GM12878 (cell line): ENCODE measurements around the gene UBE2D4. TPM values are rescaled to one million over a fixed set of nuclear protein-coding genes. Genes with fewer than 3 reads are reported as not detected.
"Not testable (repeated sequence)": the region's sequence is repeated elsewhere in the genome, so short reads cannot be mapped to it uniquely, and the experiment has no call there.

Experiments
- ATAC-seq: fragments of 200-7000 bp; cut with Tn5 transposase; 3 replicates; pipeline ENCODE4 v1.9.1; 2020; ENCODE audit warnings: mild to moderate bottlenecking, moderate library complexity
- BruUV-seq: library from RNA; stranded (reverse); fragments of 400-500 nt; replicated peaks from 2 replicates; lab custom pipeline; 2021; lab: Mats Ljungman, UMichigan
- CTCF ChIA-PET: fragments of 300-600 bp; sonication (Branson Sonifier 250); formaldehyde crosslinking; extraction: SDS; loops from one replicate; lab custom pipeline; 2021; ENCODE audit warnings: inconsistent platforms; lab: Yijun Ruan, JAX
- POLR2A ChIA-PET: fragments of 350-600 bp; formaldehyde crosslinking; extraction: SDS; loops from one replicate; lab custom pipeline; 2021; ENCODE audit warnings: inconsistent platforms; lab: Charles Lee
- RAD21 ChIA-PET: fragments of 300-600 bp; sonication (Branson Sonifier 250); formaldehyde crosslinking; loops from one replicate; lab custom pipeline; 2023; ENCODE audit warnings: antibody characterized with exemption; ENCODE audit not compliant: unreplicated experiment; lab: Charles Lee
- SMC1A ChIA-PET: fragments of 300-600 bp; sonication (Branson Sonifier 250); formaldehyde crosslinking; loops from one replicate; lab custom pipeline; 2023; ENCODE audit not compliant: unreplicated experiment, uncharacterized antibody; lab: Charles Lee
- DNase-seq: peaks from one replicate; pipeline ENCODE4 v3.0.0-alpha.2; 2011; ENCODE audit warnings: low read depth, low spot score
- FAIRE-seq: peaks from 3 replicates; lab custom pipeline; 2011; peaks lifted over from hg19 to GRCh38; lab: Jason Lieb, UNC
- H2AFZ ChIP-seq: 2 replicates; pipeline ENCODE4 v1.6.0; 2011; ENCODE audit warnings: low read depth, low read length, control low read depth; ENCODE audit not compliant: control insufficient read depth
- H3K27ac ChIP-seq: 2 replicates; pipeline ENCODE4 v1.5.1; 2011; ENCODE audit warnings: control low read depth; ENCODE audit not compliant: control insufficient read depth, insufficient read depth
- H3K27me3 ChIP-seq, 2 experiments: replicated peaks in 1 of 2; 2 replicates each; pipeline versions ENCODE4 v1.6.0 to v1.6.1; 2011; ENCODE audit warnings: low read length in 1 of 2; ENCODE audit not compliant: control insufficient read depth in 2 of 2, insufficient read depth in 2 of 2
- H3K36me3 ChIP-seq, 2 experiments: 2 replicates each; pipeline ENCODE4 v1.5.1; 2011; ENCODE audit warnings: low read length in 1 of 2; ENCODE audit not compliant: control insufficient read depth in 2 of 2, insufficient read depth in 2 of 2
- H3K4me1 ChIP-seq: 2 replicates; pipeline ENCODE4 v1.6.1; 2011; ENCODE audit warnings: mild to moderate bottlenecking, low read length, moderate library complexity, mixed read lengths; ENCODE audit not compliant: control insufficient read depth, insufficient read depth
- H3K4me2 ChIP-seq: 2 replicates; pipeline ENCODE4 v1.6.0; 2011; ENCODE audit warnings: control low read depth; ENCODE audit not compliant: control insufficient read depth, insufficient read depth
- H3K4me3 ChIP-seq: fragments of 200-600 bp; sonication (generic); 2 replicates; pipeline ENCODE4 v1.5.1; 2016
- H3K79me2 ChIP-seq: 2 replicates; pipeline ENCODE4 v1.6.0; 2011; ENCODE audit warnings: low read length; ENCODE audit not compliant: control insufficient read depth, insufficient read depth
- H3K9ac ChIP-seq: 2 replicates; pipeline ENCODE4 v1.8.0; 2011; ENCODE audit warnings: low read length, control low read depth, mixed read lengths; ENCODE audit not compliant: control insufficient read depth, insufficient read depth
- H3K9me3 ChIP-seq: replicated peaks from 3 replicates; pipeline ENCODE4 v1.5.1; 2011; ENCODE audit warnings: mild to moderate bottlenecking, low read length; ENCODE audit not compliant: control insufficient read depth, insufficient read depth
- H4K20me1 ChIP-seq: 2 replicates; pipeline ENCODE4 v1.6.0; 2011; ENCODE audit not compliant: control insufficient read depth, insufficient read depth
- BHLHE40 ChIP-seq, 2 experiments: fragments of 450-650 bp in 1 of 2; IDR thresholded peaks; 2 replicates each; pipeline ENCODE4 v1.6.1; 2011 to 2017; ENCODE audit warnings: low read depth in 2 of 2, borderline replicate concordance in 1 of 2, improper control_type of control experiment in 1 of 2, low read length in 1 of 2, mild to moderate bottlenecking in 1 of 2
- CREM ChIP-seq: IDR thresholded peaks from 2 replicates; pipeline ENCODE4 v1.6.1; 2014; ENCODE audit warnings: antibody characterized with exemption, low read depth
- EED ChIP-seq: sonication (generic); IDR thresholded peaks from 2 replicates; pipeline ENCODE4 v1.6.1; 2016; ENCODE audit warnings: antibody characterized with exemption, low read depth
- JUNB ChIP-seq: IDR thresholded peaks from 2 replicates; pipeline ENCODE4 v1.6.1; 2016; ENCODE audit warnings: antibody characterized with exemption, mild to moderate bottlenecking
- MEF2B ChIP-seq: fragments of 450-650 bp; IDR thresholded peaks from 2 replicates; pipeline ENCODE4 v1.6.1; 2018; ENCODE audit warnings: mild to moderate bottlenecking, moderate library complexity; ENCODE audit not compliant: partially characterized antibody, poor library complexity, severe bottlenecking
- NFIC ChIP-seq: IDR thresholded peaks from 2 replicates; pipeline ENCODE4 v1.6.1; 2012; ENCODE audit warnings: low read depth, mild to moderate bottlenecking, inconsistent platforms, low read length, moderate library complexity
- RUNX3 ChIP-seq: IDR thresholded peaks from 2 replicates; pipeline ENCODE4 v1.6.1; 2012; ENCODE audit warnings: low read length, inconsistent platforms
- WGBS: methylation state at CpG from one replicate; pipeline ENCODE4 v1.1.6; 2016; ENCODE audit warnings: low lambda C conversion rate; ENCODE audit not compliant: insufficient replicate concordance, insufficient coverage; ENCODE audit errors: missing lambda C conversion rate; 5-methylcytosine and 5-hydroxymethylcytosine counted together
- in situ Hi-C: fragments of 300-500 bp; cut with MboI; formaldehyde crosslinking; loops from 9 replicates; pipeline ENCODE4 v1.14.3; 2018; ENCODE audit warnings: mixed read lengths
- intact Hi-C: fragments of 100-400 bp; cut with micrococcal nuclease; formaldehyde crosslinking; loops from one replicate; pipeline ENCODE4 v1.14.2; 2022; ENCODE audit not compliant: unreplicated experiment
- polyA plus RNA-seq, 11 experiments: library from polyadenylated mRNA; depleted of rRNA in 4 of 11; unstranded in 6 of 11; stranded (reverse) in 5 of 11; fragments of >200 nt; fragmentation: Nextera tagmentation in 4 of 11; fragmentation: Illumina TruSeq in 1 of 11; extraction: Ambion mirVana in 4 of 11; extraction: Trizol in 1 of 11; gene quantifications; 1 replicate in 1 of 11; 2 replicates in 10 of 11; pipeline versions ENCODE4 v1.2.1 to v1.2.3, GENCODE V29; 2011 to 2016; ENCODE audit warnings: inconsistent platforms in 2 of 11, missing spikeins in 2 of 11, low read depth in 1 of 11
- total RNA-seq, 4 experiments: library from RNA; depleted of rRNA in 3 of 4; stranded (reverse); fragments of >200 nt in 3 of 4; fragmentation: Illumina TruSeq in 1 of 4; extraction: Trizol in 1 of 4; gene quantifications; 2 replicates each; pipeline versions ENCODE4 v1.2.1 to v1.2.3, GENCODE V29; 2013 to 2021
- TF ChIP-seq, protein P1 (sequence below): fragments of 450-650 bp; IDR thresholded peaks from 2 replicates; pipeline ENCODE4 v1.6.1; 2017; ENCODE audit warnings: low read depth, mild to moderate bottlenecking, moderate library complexity

The UBE2D4 gene
- total and polyA plus RNA-seq, 10 of the 15 experiments (the other 5 are each of a cell fraction or from before 2014, with no cell fraction given), result 3.5 to 16.6 (median 10.3) TPM

DNA sequence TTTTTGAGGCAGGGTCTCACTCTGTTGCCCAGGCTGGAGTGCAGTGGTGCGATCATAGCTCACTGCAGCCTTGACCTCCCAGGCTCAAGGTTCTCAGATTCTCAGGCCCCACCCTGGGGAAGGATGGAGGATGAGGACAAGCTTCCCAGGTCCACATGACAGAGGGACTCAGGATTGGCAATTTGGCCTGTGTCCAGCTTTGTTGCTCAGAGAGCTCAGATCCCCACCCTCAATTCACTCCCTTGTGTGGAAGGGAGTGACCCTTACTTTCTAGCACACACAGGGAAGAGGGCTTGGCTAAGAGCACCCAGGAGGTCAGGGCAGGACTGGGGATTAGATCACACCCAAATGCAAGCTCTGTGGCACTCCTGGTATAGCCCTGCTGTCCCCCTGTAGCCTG, 64.6 kb downstream of the UBE2D4 start:
- H3K27me3 ChIP-seq, in situ Hi-C loops, FAIRE-seq, H3K9ac ChIP-seq, H3K79me2 ChIP-seq, H4K20me1 ChIP-seq, POLR2A ChIA-PET, H3K36me3 ChIP-seq, H3K27ac ChIP-seq, H2AFZ ChIP-seq, H3K4me3 ChIP-seq, H3K4me1 ChIP-seq, SMC1A ChIA-PET, ATAC-seq, DNase-seq, BruUV-seq, H3K9me3 ChIP-seq, CTCF ChIA-PET, intact Hi-C loops, H3K4me2 ChIP-seq: not testable (repeated sequence)
- WGBS, result 91% methylated on average over 1 of the region's 1 CpG
- RAD21 ChIA-PET, result interaction anchor here (0.7 kb wide), 1 partner anchor 55 kb away, joined by 4 read pairs; no protein-coding TSS in a partner anchor

DNA sequence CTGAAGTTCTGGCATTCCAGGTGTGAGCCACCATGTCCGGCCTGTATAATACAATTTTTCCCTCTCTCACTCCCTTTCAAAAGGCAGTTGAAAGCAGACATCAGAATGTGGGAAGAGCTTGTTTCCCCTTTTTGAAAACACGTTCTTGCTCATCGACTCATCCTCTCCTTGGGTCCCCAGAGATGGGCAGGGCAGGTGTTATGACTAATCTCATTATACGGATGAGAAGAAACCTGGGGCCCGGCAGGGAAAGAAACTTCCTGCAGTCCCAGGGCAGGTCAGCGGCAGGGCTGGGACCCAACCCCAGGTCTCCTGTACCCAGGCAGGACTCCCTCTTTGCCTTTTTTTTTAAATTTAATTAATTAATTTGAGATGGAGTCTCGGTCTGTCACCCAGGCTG, 66.7 kb downstream of the UBE2D4 start:
- ATAC-seq (peak; percentile 90), DNase-seq (peak; percentile 34)
- peak overlapping the region; percentile 42; the same call in 1 of the 2 replicates for H3K4me2 ChIP-seq
- RAD21 ChIA-PET, result interaction anchor here (0.7 kb wide), 1 partner anchor 27 kb away, joined by 3 read pairs; no protein-coding TSS in a partner anchor
- 1% methylated on average over 5 of the region's 7 CpGs for WGBS
- TF ChIP-seq BHLHE40 (IDR thresholded peaks at IDR 0.05; ENCODE audit: borderline replicate concordance in 1 of 2, low read depth in 2 of 2, low read length in 1 of 2), result 0 out of 4 replicates have a peak, but pooled peaks of 1 of the 2 experiments have one; percentile 14
- TF ChIP-seq JUNB, result peak; percentile 81
- TF ChIP-seq MEF2B, result peak; percentile 50
- TF ChIP-seq, protein P1, sequence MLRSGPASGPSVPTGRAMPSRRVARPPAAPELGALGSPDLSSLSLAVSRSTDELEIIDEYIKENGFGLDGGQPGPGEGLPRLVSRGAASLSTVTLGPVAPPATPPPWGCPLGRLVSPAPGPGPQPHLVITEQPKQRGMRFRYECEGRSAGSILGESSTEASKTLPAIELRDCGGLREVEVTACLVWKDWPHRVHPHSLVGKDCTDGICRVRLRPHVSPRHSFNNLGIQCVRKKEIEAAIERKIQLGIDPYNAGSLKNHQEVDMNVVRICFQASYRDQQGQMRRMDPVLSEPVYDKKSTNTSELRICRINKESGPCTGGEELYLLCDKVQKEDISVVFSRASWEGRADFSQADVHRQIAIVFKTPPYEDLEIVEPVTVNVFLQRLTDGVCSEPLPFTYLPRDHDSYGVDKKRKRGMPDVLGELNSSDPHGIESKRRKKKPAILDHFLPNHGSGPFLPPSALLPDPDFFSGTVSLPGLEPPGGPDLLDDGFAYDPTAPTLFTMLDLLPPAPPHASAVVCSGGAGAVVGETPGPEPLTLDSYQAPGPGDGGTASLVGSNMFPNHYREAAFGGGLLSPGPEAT, result peak; percentile 33; the same call in 1 of the 2 replicates
- TF ChIP-seq RUNX3, result 0 out of 2 replicates have a peak, but pooled peaks have one; percentile 5
- TF ChIP-seq NFIC, result 0 out of 2 replicates have a peak, but pooled peaks have one; percentile 55
- TF ChIP-seq EED, result peak; percentile 85
- TF ChIP-seq CREM, result 0 out of 2 replicates have a peak, but pooled peaks have one; percentile 12
- in situ Hi-C loops, BruUV-seq, H3K9me3 ChIP-seq, H3K4me1 ChIP-seq, POLR2A ChIA-PET, H3K79me2 ChIP-seq, H3K36me3 ChIP-seq, H3K4me3 ChIP-seq, H3K9ac ChIP-seq, H4K20me1 ChIP-seq, H2AFZ ChIP-seq, intact Hi-C loops, CTCF ChIA-PET, SMC1A ChIA-PET, FAIRE-seq, H3K27me3 ChIP-seq: not testable (repeated sequence)
- H3K27ac ChIP-seq, result peak overlapping the region; percentile 48

DNA sequence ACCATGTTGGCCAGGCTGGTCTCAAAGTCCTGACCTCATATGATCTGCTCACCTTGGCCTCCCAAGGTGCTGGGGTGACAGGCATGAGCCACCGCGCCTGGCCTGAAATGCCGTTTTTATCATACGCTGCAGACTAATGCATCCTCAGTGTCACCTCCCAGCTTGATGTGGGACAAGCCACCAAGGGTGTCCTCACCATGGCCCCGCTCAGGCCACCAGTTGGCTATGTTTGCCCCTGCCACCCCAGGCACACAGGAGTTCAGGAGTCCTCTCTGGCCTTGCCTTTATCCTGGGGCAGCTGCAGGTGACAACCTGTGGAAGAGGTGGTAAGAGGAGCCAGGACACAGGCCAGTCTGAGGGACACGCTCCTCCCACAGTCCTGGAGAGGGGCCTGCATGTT, 68.4 kb downstream of the UBE2D4 start:
- H4K20me1 ChIP-seq, H3K9ac ChIP-seq, POLR2A ChIA-PET, BruUV-seq, H2AFZ ChIP-seq, in situ Hi-C loops, CTCF ChIA-PET, SMC1A ChIA-PET, H3K27me3 ChIP-seq, H3K27ac ChIP-seq, H3K4me3 ChIP-seq, intact Hi-C loops, H3K36me3 ChIP-seq, H3K4me2 ChIP-seq, FAIRE-seq, RAD21 ChIA-PET, H3K9me3 ChIP-seq, H3K4me1 ChIP-seq, H3K79me2 ChIP-seq, ATAC-seq, DNase-seq: not testable (repeated sequence)
- 96% methylated on average over 6 of the region's 6 CpGs for WGBS
